MCF 10A (cell line): ENCODE results near the gene PHGDH. TPM values are rescaled to one million over a fixed set of nuclear protein-coding genes. Genes with fewer than 3 reads are reported as not detected.

Experiments used
- BruUV-seq: library from RNA; stranded (reverse); fragments of 400-500 nt; replicated peaks from 2 replicates; lab custom pipeline; 2021; lab: Mats Ljungman, UMichigan
- CTCF ChIA-PET: fragments of 300-600 bp; sonication (Branson Sonifier 250); formaldehyde crosslinking; extraction: SDS; loops from one replicate; lab custom pipeline; 2021; ENCODE audit warnings: antibody characterized with exemption, inconsistent platforms; lab: Yijun Ruan, JAX
- POLR2A ChIA-PET: fragments of 300-600, 350-650 bp; sonication (Branson Sonifier 250); formaldehyde crosslinking; extraction: SDS; loops from one replicate; lab custom pipeline; 2020; ENCODE audit warnings: antibody characterized with exemption, inconsistent platforms; lab: Yijun Ruan, JAX
- DNase-seq: peaks from one replicate; pipeline ENCODE4 v3.0.0-alpha.2; 2018; ENCODE audit not compliant: unreplicated experiment
- H3K27ac Mint-ChIP-seq: one replicate; pipeline ENCODE4 v1.8.0; 2022; ENCODE audit warnings: mild to moderate bottlenecking, low read depth, mixed read lengths; ENCODE audit not compliant: unreplicated experiment
- H3K27me3 Mint-ChIP-seq: one replicate; pipeline ENCODE4 v1.8.0; 2022; ENCODE audit warnings: mixed read lengths; ENCODE audit not compliant: insufficient read depth, unreplicated experiment
- H3K36me3 Mint-ChIP-seq: one replicate; pipeline ENCODE4 v1.8.0; 2022; ENCODE audit warnings: mild to moderate bottlenecking, moderate library complexity, mixed read lengths; ENCODE audit not compliant: insufficient read depth, unreplicated experiment
- H3K4me1 Mint-ChIP-seq: one replicate; pipeline ENCODE4 v1.8.0; 2022; ENCODE audit warnings: mixed read lengths; ENCODE audit not compliant: insufficient read depth, unreplicated experiment
- H3K4me3 Mint-ChIP-seq: one replicate; pipeline ENCODE4 v1.8.0; 2022; ENCODE audit warnings: mild to moderate bottlenecking, moderate library complexity, mixed read lengths; ENCODE audit not compliant: unreplicated experiment
- H3K9me3 Mint-ChIP-seq: one replicate; pipeline ENCODE4 v1.8.0; 2022; ENCODE audit warnings: mixed read lengths; ENCODE audit not compliant: unreplicated experiment
- intact Hi-C: fragments of 100-400 bp; cut with micrococcal nuclease; formaldehyde crosslinking; loops from 2 replicates; pipeline ENCODE4 v1.14.1; 2022
- total RNA-seq: library from RNA; stranded (reverse); gene quantifications from 2 replicates; pipeline ENCODE4 v1.2.3, GENCODE V29; 2022
- TF ChIP-seq, protein P1 (sequence below): fragments of 200-600 bp; IDR thresholded peaks from one replicate; pipeline ENCODE4 v1.8.0; 2022; ENCODE audit warnings: antibody characterized with exemption, mild to moderate bottlenecking; ENCODE audit not compliant: unreplicated experiment

PHGDH gene
- total RNA-seq, 1 experiment from 2014 or later: 198 TPM

- POLR2A ChIA-PET: interaction anchor here (0.6 to 0.9 kb wide), 2 partner anchors 39 to 181 kb away, joined by 3 read pairs; no protein-coding TSS in a partner anchor
- DNase-seq: no peak
- H3K9me3 Mint-ChIP-seq: no peaks in the 10 kb centered on the region
- H3K36me3 Mint-ChIP-seq: peaks cover 13% of the 10 kb centered on the region
- TF ChIP-seq, protein P1, sequence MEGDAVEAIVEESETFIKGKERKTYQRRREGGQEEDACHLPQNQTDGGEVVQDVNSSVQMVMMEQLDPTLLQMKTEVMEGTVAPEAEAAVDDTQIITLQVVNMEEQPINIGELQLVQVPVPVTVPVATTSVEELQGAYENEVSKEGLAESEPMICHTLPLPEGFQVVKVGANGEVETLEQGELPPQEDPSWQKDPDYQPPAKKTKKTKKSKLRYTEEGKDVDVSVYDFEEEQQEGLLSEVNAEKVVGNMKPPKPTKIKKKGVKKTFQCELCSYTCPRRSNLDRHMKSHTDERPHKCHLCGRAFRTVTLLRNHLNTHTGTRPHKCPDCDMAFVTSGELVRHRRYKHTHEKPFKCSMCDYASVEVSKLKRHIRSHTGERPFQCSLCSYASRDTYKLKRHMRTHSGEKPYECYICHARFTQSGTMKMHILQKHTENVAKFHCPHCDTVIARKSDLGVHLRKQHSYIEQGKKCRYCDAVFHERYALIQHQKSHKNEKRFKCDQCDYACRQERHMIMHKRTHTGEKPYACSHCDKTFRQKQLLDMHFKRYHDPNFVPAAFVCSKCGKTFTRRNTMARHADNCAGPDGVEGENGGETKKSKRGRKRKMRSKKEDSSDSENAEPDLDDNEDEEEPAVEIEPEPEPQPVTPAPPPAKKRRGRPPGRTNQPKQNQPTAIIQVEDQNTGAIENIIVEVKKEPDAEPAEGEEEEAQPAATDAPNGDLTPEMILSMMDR: no peak
- CTCF ChIA-PET: interaction anchor here (0.6 to 3.9 kb wide), 8 partner anchors 13 to 196 kb away, joined by 3 to 36 read pairs (median 3); no protein-coding TSS in a partner anchor
- no peak overlapping the region for H3K4me3 Mint-ChIP-seq
- no peak overlapping the region for H3K27ac Mint-ChIP-seq
- intact Hi-C loops: no loop called here
- peaks cover 2% of the 10 kb centered on the region for H3K4me1 Mint-ChIP-seq
- no TSS peak for BruUV-seq
- peaks cover 31% of the 10 kb centered on the region for H3K27me3 Mint-ChIP-seq
These were observed 35.7 kb downstream of the PHGDH start for GRCh38 chr1:119747451-119747850.

GRCh38 chr1:119748040-119748439 lies 36.3 kb downstream of the PHGDH start:
- no peak overlapping the region for H3K27ac Mint-ChIP-seq
- intact Hi-C loops: no loop called here
- H3K4me1 Mint-ChIP-seq: no peaks in the 10 kb centered on the region
- CTCF ChIA-PET: interaction anchor here (0.6 to 3.9 kb wide), 6 partner anchors 14 to 174 kb away, joined by 3 to 36 read pairs (median 3); no protein-coding TSS in a partner anchor
- no TSS peak for BruUV-seq
- H3K36me3 Mint-ChIP-seq: peaks cover 13% of the 10 kb centered on the region
- DNase-seq: no peak
- H3K9me3 Mint-ChIP-seq: no peaks in the 10 kb centered on the region
- TF ChIP-seq, protein P1: no peak
- no peak overlapping the region for H3K4me3 Mint-ChIP-seq
- POLR2A ChIA-PET: no interaction called here
- peaks cover 33% of the 10 kb centered on the region for H3K27me3 Mint-ChIP-seq

- CTCF ChIA-PET: interaction anchor here (0.8 to 7.4 kb wide), 2 partner anchors 8 to 15 kb away, joined by 3 to 65 read pairs; no protein-coding TSS in a partner anchor
- H3K9me3 Mint-ChIP-seq: no peaks in the 10 kb centered on the region
- H3K36me3 Mint-ChIP-seq: no peaks in the 10 kb centered on the region
- no peak overlapping the region for H3K27ac Mint-ChIP-seq
- intact Hi-C loops: no loop called here
- BruUV-seq: no TSS peak
- no peak for DNase-seq
- no peaks in the 10 kb centered on the region for H3K4me1 Mint-ChIP-seq
- H3K27me3 Mint-ChIP-seq: peaks cover 33% of the 10 kb centered on the region
- TF ChIP-seq, protein P1: no peak
- H3K4me3 Mint-ChIP-seq: no peak overlapping the region
- POLR2A ChIA-PET: no interaction called here
These were observed 40.9 kb downstream of the PHGDH start for GRCh38 chr1:119752592-119752991.

- Mint-ChIP-seq H3K36me3 (no peaks in the 10 kb centered on the region), H3K4me1 (no peaks in the 10 kb centered on the region), H3K4me3 (no peak overlapping the region), H3K27me3 (no peaks in the 10 kb centered on the region), H3K27ac (no peak overlapping the region), H3K9me3 (no peaks in the 10 kb centered on the region)
- CTCF ChIA-PET: interaction anchor here (0.6 to 7.4 kb wide), 3 partner anchors 12 to 111 kb away, joined by 3 to 65 read pairs (median 7); no protein-coding TSS in a partner anchor
- no TSS peak for BruUV-seq
- POLR2A ChIA-PET: no interaction called here
- DNase-seq: no peak
- intact Hi-C loops: no loop called here
- TF ChIP-seq, protein P1: no peak
These were observed 46.9 kb downstream of the PHGDH start for GRCh38 chr1:119758584-119758983.
